A549 treated with AZD9567 at 1 μM for 4 hours (cell line): ENCODE data around the gene KLHL14. TPM values are rescaled to one million over a fixed set of nuclear protein-coding genes. Genes with fewer than 3 reads are reported as not detected.

Experiments used
- total RNA-seq: library from RNA; stranded (reverse); fragments of 200-300 nt; extraction: Qiagen RNA extraction; gene quantifications from 5 replicates; pipeline ENCODE4 v1.2.3, GENCODE V29; 2022; ENCODE audit not compliant: insufficient read depth

KLHL14 gene
- not detected in 5 replicates for total RNA-seq

DNA sequence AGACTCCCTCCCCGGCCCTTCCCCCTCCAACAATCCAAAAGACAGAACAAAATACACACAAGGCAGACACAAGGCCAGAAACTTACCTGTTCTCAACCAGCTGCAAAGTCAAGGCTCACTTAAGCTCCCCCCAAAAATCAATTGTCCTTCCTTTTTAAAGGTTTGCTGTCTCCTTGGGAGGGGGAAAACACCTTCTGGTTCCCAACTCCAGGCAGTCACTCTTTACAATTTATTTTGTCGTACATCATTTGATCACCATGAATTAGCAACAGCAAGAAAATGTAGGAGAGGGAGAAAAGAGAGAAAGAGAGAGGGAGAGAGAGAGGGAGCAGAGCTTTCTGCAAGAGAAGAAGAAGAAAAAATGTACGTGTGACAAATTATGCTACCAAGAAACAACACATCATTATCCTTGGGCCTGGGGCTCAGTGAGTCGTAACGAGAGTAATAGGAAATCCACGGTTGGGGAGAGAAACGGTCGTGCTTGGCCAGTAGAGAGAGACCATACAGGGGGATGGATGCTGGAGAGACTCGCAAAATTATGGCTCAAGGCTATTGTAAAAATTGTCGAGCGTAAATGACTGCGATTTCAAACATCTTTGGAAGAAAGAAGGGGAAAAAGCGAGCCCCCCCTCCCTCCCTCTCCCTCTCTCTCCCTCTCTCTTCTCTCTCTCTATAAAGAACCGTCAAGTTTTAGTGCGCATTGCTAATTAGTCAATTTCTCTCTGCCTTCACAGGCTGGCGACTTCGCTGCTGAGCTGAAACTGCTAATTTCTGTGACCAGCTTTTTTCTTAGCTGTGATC lies at the start of gene KLHL14:
Gene KLHL14 (minus strand): TSS at position 443 of the 801 bp plus-strand sequence. CDS start 2,432 bp downstream, outside the sequence.

